GM21528 (cell line): ENCODE measurements around the gene COX11.

Experiments
- ATAC-seq: cut with Tn5 transposase; IDR thresholded peaks from one replicate; pipeline ENCODE4 v1.9.1; 2021; ENCODE audit warnings: mild to moderate bottlenecking, moderate library complexity; ENCODE audit not compliant: unreplicated experiment, low FRiP score

COX11 gene, protein sequence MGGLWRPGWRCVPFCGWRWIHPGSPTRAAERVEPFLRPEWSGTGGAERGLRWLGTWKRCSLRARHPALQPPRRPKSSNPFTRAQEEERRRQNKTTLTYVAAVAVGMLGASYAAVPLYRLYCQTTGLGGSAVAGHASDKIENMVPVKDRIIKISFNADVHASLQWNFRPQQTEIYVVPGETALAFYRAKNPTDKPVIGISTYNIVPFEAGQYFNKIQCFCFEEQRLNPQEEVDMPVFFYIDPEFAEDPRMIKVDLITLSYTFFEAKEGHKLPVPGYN

DNA sequence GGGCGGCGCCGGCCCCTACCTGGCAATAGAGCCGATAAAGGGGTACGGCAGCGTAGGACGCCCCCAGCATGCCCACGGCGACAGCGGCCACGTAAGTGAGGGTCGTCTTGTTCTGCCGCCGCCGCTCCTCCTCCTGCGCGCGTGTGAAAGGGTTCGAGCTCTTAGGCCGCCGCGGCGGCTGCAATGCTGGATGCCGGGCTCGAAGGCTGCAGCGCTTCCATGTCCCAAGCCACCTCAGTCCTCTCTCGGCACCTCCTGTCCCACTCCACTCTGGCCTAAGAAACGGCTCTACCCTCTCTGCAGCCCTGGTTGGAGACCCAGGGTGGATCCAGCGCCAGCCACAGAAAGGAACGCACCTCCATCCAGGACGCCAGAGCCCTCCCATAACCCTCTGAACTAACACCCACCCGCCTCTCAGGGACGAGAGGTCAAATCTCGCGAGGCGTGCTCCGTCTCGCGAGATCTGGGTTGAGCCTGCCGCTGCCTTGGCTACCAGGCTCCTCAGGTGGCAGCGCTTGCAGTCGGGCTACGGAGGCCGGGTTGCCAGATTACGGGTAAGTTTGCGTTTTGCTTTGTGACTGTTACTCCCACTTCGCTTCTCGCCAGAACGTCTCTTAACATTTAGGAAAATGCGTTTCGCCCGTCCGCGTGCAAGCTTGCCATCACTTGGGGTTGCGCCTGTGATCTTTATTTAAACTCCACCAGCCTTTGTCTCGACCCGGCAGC lies at the start of gene COX11, which contains the start of gene STXBP4:
Gene COX11, minus strand, starts transcription at position 393 of the 726 bp plus-strand sequence. Its CDS starts 8 bp downstream, at position 385.
Gene STXBP4, plus strand, starts transcription at position 504 of the 726 bp plus-strand sequence. CDS start 17,455 bp downstream, outside the sequence.
- peak; percentile 98 for ATAC-seq

DNA sequence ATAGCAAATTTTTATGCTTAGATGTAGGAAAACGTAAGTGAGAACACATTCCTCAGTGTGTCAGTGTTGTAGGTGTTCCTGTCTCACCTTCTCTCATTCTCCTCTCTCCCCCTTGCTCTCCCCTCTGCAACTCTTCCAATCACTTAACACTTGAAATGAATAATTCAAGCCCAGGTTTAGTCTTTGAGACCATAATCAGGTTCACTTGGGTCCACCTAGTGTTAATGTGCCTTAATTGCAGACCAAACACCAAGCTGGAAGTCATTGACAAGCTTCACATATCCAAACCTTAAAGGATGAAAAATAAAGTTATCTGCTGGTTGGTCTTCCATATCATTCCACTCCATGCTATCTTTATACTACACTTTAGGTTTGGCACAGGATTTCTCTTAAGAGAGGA lies 37.1 kb upstream of the COX11 start:
- no peak for ATAC-seq

DNA sequence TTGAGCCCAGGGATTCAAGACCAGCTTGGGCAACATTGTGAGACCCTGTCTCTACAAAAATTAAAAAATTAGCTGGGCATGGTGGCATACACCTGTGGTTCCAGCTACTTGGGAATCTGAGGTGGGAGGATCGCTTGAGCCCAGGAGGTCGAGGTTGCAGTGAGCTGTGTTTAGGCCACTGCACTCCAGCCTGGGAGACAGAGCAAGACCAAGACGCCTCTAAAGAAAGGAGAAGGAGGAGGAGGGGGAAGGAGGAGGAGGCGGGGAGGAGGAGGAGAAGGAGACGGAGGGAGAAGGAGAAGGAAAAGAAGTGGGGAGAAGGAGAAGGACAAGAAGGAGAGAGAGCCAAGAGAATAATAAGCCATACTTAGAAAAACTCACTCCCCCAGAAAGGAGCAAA lies 36.0 kb upstream of the COX11 start:
- ATAC-seq, result no peak

DNA sequence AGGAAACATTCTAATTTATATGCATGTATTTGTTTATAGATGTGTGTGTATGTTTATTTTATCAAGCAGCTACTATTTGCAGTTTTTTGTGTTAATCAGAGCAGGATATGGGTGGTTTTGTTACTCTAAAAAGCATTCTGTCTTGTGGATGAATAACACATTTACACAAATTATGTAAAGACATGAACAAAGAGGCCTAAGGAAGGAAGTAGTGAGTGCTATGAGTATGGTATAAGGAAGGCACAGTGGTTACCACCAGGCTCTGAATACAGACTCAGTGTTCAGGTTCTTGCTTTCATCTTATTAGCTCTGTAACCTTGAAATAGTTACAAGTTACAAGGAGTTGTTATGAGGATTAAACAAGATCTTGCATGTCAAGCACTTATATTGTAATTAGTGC lies 34.0 kb upstream of the COX11 start:
- ATAC-seq, result no peak

DNA sequence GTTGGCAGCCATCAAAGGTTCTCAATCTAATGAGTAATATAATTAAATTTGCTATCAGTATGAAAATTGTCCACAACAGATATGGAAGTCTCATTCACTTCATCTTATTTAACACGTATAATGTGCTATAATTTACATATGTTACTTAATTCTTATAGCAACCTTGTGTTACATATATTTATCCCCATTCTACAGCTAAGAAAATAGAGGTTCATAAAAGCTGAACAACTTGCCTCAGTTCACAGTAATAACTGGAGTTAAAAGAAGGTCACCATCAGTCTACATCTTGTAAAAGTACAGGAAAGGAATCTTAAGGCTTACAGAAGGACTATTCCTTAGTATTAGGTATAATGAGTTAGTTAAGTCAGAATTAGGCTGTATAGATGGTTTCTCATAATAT lies 28.0 kb upstream of the COX11 start:
- ATAC-seq, result no peak

DNA sequence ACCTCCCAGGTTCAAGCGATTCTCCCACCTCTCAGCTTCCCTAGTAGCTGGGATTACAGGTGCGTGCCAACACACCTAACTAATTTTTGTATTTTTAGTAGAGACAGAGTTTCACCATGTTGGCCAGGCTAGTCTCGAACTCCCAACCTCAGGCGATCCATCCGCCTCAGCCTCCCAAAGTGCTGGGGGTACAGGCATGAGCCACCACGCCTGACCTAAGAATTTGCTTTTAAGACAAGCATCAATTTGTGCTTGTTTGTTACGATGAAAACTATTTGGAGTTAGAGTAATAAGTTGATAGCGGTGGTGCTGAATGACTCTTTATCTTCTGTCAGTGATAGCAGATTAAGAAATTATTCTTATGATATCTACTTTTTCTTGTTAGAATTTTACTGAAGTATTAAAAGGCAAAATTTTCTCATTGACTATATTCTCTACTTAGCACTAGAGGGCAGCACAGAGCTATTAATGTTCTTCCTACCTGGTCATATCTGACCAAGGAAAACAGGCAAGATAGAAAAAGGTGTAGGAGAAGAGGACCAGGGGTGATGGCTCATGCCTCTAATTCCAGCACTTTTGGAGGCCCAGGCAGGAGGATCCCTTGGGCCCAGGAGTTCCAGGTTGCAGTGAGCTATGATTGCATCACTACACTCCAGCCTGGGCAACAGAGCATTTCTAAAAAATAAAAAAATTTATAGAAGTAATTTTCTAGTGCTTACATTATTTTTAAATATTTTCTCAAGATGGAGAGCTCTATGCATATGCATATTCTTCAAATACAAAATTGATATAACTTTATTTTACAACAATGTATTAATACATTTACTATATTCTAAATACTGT lies 24.6 kb upstream of the COX11 start:
- no peak for ATAC-seq

DNA sequence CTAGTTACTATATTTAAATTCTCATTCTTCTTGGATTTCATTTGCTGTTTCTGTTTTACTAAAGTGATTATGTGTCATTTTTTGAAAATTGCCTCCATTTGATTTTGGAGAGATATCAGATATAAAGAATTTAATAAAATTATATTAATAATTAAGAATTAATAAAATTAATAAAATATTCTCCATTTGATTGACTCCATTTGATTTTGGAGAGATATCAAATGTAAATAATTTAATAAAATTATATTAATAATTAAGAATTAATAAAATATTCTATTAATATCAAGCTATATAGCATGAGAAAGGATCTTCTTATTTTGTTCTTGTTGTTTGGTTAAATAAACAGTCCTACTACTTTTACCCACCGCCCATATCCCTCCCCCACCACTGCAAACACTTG lies 23.1 kb upstream of the COX11 start:
- no peak for ATAC-seq

DNA sequence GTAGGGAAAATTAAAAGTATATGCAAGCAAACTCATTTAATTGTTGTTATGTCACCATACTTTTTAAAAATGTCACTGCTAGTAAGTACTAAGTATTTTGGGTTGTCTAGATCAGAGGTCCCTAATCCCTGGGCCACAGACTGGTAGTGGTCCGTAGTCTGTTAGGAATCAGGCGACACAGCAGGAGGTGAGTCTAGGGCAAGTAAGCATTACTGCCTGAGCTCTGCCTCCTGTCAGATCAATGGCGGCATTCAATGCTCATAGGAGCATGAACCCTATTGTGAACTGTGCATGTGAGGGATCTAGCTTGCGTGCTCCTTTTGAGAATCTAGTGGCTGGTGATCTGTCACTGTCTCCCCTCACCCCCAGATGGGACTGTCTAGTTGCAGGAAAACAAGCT lies 21.7 kb upstream of the COX11 start:
- ATAC-seq, result no peak

DNA sequence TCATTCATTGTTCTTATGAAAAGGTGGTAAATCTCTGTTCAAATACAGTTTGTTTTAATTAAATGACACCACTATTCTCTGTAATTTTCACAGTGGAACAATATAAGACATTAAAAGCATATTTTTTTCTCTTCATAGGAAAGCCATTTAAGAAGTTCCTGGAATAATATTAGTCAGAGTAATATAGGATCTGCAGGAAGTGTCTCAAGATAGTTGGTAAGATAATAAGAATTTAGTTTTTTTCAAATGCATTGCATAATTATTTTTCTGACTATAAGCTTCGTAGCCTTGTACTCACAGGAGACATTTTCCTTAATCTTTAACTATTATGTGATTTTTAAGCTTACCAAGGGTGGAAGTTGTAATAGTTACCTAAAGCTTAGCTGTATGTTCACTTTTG lies 17.0 kb upstream of the COX11 start:
- ATAC-seq, result no peak

DNA sequence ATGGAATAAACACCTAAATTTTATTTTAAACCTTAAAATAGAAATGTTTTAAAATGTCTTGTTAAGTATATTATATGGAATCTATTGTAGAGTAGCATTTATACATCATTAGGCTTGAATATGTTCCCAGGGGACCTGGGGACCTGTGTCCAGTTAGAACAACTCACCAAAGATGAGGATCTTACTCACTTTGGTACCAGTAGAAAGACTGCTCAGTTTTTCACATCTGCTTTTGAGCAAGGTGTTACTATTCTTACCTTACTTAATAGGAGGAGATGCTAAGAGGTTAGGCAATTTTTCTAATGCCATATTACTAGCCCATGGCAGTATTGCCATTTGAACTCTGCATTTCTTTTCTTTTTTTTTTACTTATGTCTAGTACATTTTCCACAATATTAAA lies 14.8 kb upstream of the COX11 start:
- ATAC-seq, result no peak

DNA sequence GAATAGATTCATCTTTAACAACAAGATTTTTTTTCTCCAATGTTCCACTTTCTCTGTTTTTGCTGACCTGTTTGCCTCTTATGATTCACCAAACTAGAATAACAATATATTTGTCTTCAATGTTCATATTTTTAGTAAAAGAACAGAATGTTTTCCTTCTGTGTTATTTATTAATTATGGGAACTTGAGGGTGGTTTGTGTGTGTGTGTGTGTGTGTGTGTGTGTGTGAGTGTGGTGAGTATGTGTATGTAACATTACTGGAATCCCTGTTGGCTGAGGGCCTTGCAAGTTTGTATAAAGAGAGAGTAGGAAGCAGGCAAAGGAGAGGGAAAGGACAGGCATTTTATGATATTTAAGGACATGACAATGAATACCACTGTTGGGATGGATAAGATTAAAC lies 13.9 kb upstream of the COX11 start:
- ATAC-seq, result no peak

DNA sequence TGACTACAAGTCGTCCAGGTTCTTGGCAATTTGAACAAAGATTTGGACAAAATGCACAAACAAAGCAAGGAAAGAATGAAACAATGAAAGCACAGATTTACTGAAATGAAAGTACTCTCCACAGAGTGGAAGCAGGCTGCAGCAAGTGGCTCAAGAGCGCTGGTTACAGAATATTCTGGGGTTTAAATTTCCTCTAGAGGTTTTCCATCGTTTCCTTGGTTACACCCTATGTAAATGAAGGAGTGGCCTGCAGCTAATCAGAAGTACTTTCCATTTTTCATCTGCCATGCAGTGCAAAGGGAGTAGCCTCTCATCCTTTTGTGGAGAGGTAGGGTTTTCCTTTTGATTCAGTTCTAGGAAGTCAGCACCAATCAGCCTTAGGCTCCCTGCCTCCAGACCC lies 11.9 kb upstream of the COX11 start:
- no peak for ATAC-seq

DNA sequence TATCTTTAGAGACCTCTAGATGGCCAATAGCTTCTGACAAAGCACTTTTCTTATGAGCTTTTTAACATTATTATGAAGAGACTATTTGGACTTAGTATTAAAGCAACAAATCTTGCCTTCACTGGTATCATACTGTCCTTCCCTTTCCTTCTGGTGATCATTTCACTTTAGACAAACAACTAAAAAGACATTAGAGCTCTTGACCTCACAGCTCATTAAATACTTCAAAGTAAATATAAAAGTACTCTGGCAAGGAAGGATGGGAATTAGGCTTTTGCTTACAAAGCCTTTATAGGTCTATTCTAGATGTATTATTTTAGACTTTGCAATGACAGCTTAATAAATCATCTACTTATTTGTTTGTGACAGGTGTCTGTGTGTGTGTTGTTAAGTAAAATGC lies 11.2 kb upstream of the COX11 start:
- ATAC-seq, result no peak

DNA sequence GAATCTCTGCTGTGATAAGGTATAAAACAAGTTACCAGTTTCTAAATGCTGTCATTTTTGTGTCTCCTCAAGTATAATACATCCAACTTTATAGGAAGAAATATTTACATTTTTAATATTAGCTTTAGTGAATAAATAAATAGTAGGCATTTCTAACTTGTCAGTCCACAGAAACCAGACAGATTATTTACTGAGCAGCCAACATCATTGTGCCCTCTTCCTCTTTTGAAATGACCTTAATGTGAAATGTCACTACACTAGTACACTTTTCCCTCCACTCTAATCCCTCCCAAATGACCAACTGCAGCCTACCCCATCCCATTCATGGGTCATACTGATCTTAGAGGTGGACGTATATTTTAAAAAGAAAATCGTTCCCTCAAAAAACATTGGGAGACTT lies 9.3 kb upstream of the COX11 start:
- no peak for ATAC-seq

DNA sequence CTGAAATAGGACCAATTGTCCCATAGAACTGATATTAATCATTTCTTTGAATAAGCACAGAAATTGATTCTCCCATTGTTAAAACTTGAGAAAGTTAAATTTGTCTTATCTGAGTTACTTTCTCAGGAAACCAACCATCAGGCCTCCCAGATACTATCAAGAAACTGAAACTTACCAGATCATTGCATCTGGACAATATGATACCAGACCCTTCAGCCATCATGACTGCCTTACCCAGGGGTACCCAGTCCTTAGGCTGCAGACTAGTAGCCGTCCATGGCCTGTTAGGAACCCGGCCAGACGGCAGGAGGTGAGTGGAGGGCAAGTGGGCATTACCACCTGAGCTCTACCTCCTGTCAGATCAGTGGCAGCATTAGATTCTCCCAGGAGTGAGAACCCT lies 7.9 kb upstream of the COX11 start:
- no peak for ATAC-seq

DNA sequence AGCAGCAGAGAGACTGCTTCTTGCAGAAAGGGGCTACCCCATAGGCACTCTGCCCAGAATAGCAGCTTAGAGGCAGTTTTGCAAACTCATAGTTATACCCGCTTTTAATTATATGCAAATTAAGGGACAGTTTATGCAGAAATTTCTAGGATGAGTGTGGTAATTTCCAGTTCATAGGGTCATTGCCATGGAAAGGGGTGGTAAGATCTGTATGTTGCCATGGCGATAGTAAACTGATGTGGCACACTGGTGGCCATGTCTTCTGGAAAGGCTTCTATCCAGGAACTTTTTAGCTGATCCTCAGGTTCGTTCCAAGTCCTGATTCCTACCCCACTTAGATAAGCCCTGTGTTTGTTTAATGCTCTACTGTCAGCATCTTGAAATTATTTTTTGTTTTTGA lies 6.3 kb upstream of the COX11 start:
- ATAC-seq, result no peak

DNA sequence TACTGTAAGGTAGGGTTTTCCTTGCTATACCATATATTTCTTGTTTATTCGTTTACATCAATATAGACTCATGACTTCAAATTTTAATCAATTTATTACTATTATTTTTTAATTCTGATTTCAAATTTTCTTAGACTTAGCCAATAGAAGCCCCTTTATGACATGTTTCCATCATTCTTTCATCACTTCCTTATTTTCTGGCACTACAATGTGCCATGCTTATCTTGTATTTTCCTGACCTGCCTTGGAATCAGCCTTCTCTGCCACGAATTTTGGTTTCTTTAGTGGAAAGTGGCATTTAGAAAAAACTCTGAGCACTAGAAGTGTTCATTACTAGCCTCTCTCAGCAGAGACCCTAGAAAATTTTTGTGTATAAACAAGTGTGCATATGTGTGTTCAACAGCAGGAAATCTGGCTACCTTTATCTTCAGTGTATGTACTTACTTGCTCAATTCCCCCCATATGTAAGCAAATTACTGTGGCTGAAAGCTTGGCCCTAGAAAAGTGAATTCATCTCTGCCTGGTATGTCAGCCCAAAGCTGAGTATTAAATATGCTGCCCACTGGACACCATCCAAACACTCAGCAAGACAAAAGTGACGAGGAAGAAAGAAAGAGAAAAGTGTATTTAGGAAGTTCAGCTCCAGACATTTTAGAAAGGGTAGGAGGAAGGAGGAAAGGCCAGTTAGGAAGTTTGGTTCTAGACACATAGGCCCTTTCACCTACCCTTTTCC lies 4.1 kb upstream of the COX11 start:
- no peak for ATAC-seq

DNA sequence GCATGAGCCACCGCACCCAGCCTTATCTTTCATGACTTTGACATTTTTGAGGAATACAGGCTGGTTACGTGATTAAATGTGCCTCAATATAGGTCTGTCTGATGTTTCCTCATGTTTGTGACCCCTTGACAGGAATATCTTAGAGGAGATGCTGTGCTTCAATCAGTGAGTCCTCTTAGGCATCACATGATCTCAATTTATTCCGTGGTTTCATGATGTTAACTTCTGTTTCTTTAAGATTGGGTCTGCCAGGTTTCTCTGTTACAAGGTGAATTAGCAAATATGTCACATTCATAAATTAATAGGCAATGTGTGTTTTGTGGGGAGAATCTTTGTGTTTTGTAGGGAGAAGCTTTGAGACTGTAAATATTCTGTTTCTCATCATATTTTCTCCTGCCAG lies 3.4 kb upstream of the COX11 start:
- no peak for ATAC-seq

DNA sequence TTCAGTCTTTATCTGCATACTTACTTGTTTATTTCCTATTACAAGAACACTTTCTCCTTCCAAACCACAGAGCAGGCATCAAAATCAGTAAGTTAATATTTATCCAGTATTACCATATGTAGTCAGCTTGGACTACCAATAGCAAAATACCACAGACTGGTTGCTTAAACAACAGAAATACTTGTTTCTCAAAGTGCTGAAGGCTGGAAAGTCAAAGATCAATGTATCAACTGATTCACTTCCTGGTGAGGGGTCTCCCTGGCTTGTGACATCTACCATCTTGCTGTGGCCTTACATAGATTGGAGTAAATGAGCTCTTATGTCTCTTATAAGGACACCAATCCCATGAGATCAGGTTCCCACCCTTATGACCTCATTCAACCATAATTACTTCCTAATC lies 2.7 kb upstream of the COX11 start:
- ATAC-seq, result no peak

DNA sequence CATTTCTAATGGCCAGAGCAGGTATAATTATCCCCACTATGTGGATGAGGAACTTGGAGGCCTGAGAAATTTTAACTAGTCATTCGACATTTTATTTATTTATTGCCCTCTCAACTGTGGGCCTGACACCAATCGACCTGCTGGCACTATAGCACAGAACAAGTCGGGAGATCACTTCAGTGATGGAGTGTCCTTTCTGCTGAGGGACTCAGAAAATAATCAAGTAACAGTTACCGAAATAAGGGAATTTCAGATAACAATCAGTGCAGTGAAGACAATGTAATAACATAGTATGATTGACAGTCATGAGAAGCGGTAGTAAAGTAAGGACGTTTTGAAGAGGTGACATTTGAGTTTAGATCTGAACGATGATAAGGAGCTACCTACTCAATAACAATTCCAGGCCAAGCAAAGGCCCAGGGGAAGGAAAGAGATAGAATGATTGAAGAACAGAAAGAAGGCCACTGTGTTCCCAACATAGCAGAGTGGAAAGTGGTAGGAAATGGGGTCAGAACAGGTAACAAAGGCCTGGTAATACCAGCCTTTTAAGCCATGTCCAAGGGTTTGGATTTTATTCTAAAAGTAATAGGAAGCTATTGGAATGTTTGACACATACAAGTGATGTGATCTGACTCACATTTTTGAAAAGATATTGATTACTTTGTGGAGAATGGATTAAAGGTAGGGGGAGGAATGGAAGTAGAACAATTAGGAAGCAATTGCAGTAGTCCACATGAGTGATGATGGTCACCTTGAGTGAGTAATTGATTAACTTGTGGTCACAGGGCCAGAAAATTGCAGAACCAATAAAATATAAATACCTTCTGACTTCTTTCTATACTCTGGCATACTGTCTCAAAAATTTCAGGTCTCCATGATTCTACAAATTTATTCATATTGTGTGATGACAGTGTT lies 1.5 kb upstream of the COX11 start:
- no peak for ATAC-seq
